Measurements from ENCODE around the gene PIGP. TPM values are rescaled to one million over a fixed set of nuclear protein-coding genes. Genes with fewer than 3 reads are reported as not detected.

Gene PIGP
- total and polyA plus RNA-seq, 2 of the 13 experiments (the other 11 are each of a cell fraction or from before 2014, with no cell fraction given) = 14.8 to 33.4 TPM

- TF ChIP-seq ZNF142 (CRISPR knock-in tag; IDR thresholded peaks at IDR 0.05) (peak; percentile 77; the same call in 1 of the 2 replicates), BORCS8-MEF2B (CRISPR knock-in tag; IDR thresholded peaks at IDR 0.05) (peak; percentile 12; the same call in 1 of the 2 replicates), MAFF (IDR thresholded peaks at IDR 0.05; ENCODE audit: low read depth, low read length) (no peak), ZNF275 (CRISPR knock-in tag; IDR thresholded peaks at IDR 0.05; ENCODE audit: borderline replicate concordance) (peak; percentile 16; the same call in 1 of the 2 replicates), SSRP1 (CRISPR knock-in tag; IDR thresholded peaks at IDR 0.05) (no peak), HOXA7 (CRISPR knock-in tag; IDR thresholded peaks at IDR 0.05) (no peak), ZNF615 (CRISPR knock-in tag; IDR thresholded peaks at IDR 0.05; ENCODE audit: borderline replicate concordance) (no peak), ZBTB42 (CRISPR knock-in tag; IDR thresholded peaks at IDR 0.05) (no peak), ASH2L (IDR thresholded peaks at IDR 0.05; ENCODE audit: insufficient read length, low read depth, low read length) (peak; percentile 30), NFIC (IDR thresholded peaks at IDR 0.05; ENCODE audit: low read length) (no peak), ZHX1 (CRISPR knock-in tag; IDR thresholded peaks at IDR 0.05; ENCODE audit: low read depth) (no peak), ATF4 (CRISPR knock-in tag; IDR thresholded peaks at IDR 0.05) (0 out of 4 replicates have a peak, but pooled peaks of 1 of the 2 experiments have one; percentile 54), HNRNPK (IDR thresholded peaks at IDR 0.05; ENCODE audit: low read depth, low read length, poor library complexity, severe bottlenecking) (peak; percentile 36), GMEB1 (CRISPR knock-in tag; IDR thresholded peaks at IDR 0.05; ENCODE audit: borderline replicate concordance) (peak; percentile 60; the same call in 1 of the 2 replicates), HNF4A (CRISPR knock-in tag; IDR thresholded peaks at IDR 0.05) (no peak), JUN (CRISPR knock-in tag; IDR thresholded peaks at IDR 0.05) (no peak), GTF3A (CRISPR knock-in tag; conservative IDR thresholded peaks at IDR 0.05) (no peak)
Measured at GRCh38 chr21:37072988-37073416, at the start of gene PIGP, which contains the start of gene TTC3 (continued).
